Esophagus squamous epithelium (tissue), 4 donors: Measurements from ENCODE around the gene PSPN.

ENCODE experiments used
- CTCF ChIP-seq, 6 experiments: fragments of 450-650 bp in 4 of 6; fragments of 200-600 bp in 2 of 6; sonication (generic) in 2 of 6; IDR thresholded peaks; one replicate each; pipeline ENCODE4 v1.5.1; 2016 to 2019; ENCODE audit warnings: antibody characterized with exemption in 6 of 6, mild to moderate bottlenecking in 4 of 6, moderate library complexity in 4 of 6
- POLR2A ChIP-seq, 4 donors: fragments of 450-650 bp; IDR thresholded peaks; one replicate each; pipeline ENCODE4 v1.6.1; 2017; ENCODE audit warnings: antibody characterized with exemption in 4 of 4, mild to moderate bottlenecking in 4 of 4, moderate library complexity in 3 of 4

GRCh38 chr19:6402837-6403608 lies 27.3 kb upstream of the PSPN start:
- no peak for TF ChIP-seq CTCF (IDR thresholded peaks at IDR 0.05)
- TF ChIP-seq POLR2A (IDR thresholded peaks at IDR 0.05) = no peak
